Body of pancreas (tissue), 4 donors: Measurements from ENCODE around the gene ZNF473. TPM values are rescaled to one million over a fixed set of nuclear protein-coding genes. Genes with fewer than 3 reads are reported as not detected.
A peak's percentile ranks its signal among the peaks of the same experiment; 100 is the strongest.

Experiments used
- ATAC-seq: fragments of 150-250 bp; one replicate; pipeline ENCODE4 v1.9.1; 2016
- DNase-seq, 4 donors: peaks; one replicate each; pipeline ENCODE4 v3.0.0-alpha.2; 2019
- H3K27ac ChIP-seq, 4 donors: fragments of 200-600 bp; sonication (generic); 1 replicate in 3 of 4; 2 replicates in 1 of 4; pipeline versions ENCODE4 v1.5.1 to v1.6.1; 2016 to 2019; ENCODE audit warnings: mild to moderate bottlenecking in 1 of 4, mixed read lengths in 1 of 4, moderate library complexity in 1 of 4
- H3K27me3 ChIP-seq, 2 donors: fragments of 200-600 bp; sonication (generic); one replicate each; pipeline ENCODE4 v1.6.0; 2016; ENCODE audit warnings: mild to moderate bottlenecking in 1 of 2
- H3K36me3 ChIP-seq, 2 donors: fragments of 200-600 bp; sonication (generic); replicated peaks in 1 of 2; 2 replicates each; pipeline ENCODE4 v1.5.1; 2016; ENCODE audit warnings: low read depth in 2 of 2; ENCODE audit not compliant: insufficient read depth in 1 of 2
- H3K4me1 ChIP-seq: fragments of 200-600 bp; sonication (generic); one replicate; pipeline ENCODE4 v1.6.0; 2016
- H3K4me3 ChIP-seq, 2 donors: fragments of 200-600 bp; sonication (generic); 1 replicate in 1 of 2; 2 replicates in 1 of 2; pipeline ENCODE4 v1.5.1; 2016 to 2019
- H3K9me3 ChIP-seq, 3 donors: fragments of 200-600 bp; sonication (generic); 1 replicate in 2 of 3; 2 replicates in 1 of 3; pipeline ENCODE4 v1.5.1; 2016
- CTCF ChIP-seq, 7 experiments: fragments of 450-650 bp in 4 of 7; fragments of 200-600 bp in 3 of 7; sonication (generic) in 3 of 7; IDR thresholded peaks; one replicate each; pipeline ENCODE4 v1.5.1; 2016 to 2019; ENCODE audit warnings: antibody characterized with exemption in 7 of 7
- POLR2A ChIP-seq, 3 donors: fragments of 450-650 bp; IDR thresholded peaks; one replicate each; pipeline ENCODE4 v1.6.1; 2016; ENCODE audit warnings: antibody characterized with exemption in 3 of 3, mild to moderate bottlenecking in 2 of 3
- WGBS, 2 donors: methylation state at CpG; one replicate each; pipeline ENCODE4 v1.1.5; 2017; 5-methylcytosine and 5-hydroxymethylcytosine counted together
- intact Hi-C: fragments of 100-400 bp; cut with DNase I; formaldehyde crosslinking; loops from one replicate; pipeline ENCODE4 v1.15.1; 2023
- total RNA-seq, 2 donors: library from RNA; depleted of rRNA; stranded (reverse); fragments of >200 nt; gene quantifications; one replicate each; pipeline ENCODE4 v1.1.0, GENCODE V29; 2016

Gene ZNF473
- total RNA-seq, 2 donors from 2014 or later: 4.9 to 5.4 TPM

- Histone ChIP-seq H3K36me3 (peaks cover 0 to 17% of the 10 kb centered on the region in 2 donors), H3K4me1 (no peaks in the 10 kb centered on the region), H3K4me3 (no peak overlapping the region), H3K27me3 (no peaks in the 10 kb centered on the region), H3K27ac (no peak overlapping the region), H3K9me3 (no peaks in the 10 kb centered on the region)
- 85 to 93% methylated on average over 12 of the region's 12 CpGs for WGBS, 2 donors
- no peak for TF ChIP-seq POLR2A (IDR thresholded peaks at IDR 0.05)
- TF ChIP-seq CTCF (IDR thresholded peaks at IDR 0.05): no peak
- intact Hi-C loops: no loop called here
- no peak for ATAC-seq
- no peak for DNase-seq
Measured at GRCh38 chr19:50005428-50005827, 20.4 kb upstream of the ZNF473 start.

- Histone ChIP-seq H3K36me3 (peaks cover 0 to 13% of the 10 kb centered on the region in 2 donors), H3K27me3 (no peaks in the 10 kb centered on the region), H3K9me3 (no peaks in the 10 kb centered on the region), H3K4me1 (no peaks in the 10 kb centered on the region), H3K4me3 (no peak overlapping the region), H3K27ac (no peak overlapping the region)
- no peak for ATAC-seq
- 88 to 93% methylated on average over 7 to 10 of the region's 10 CpGs for WGBS, 2 donors
- TF ChIP-seq POLR2A (IDR thresholded peaks at IDR 0.05): no peak
- TF ChIP-seq CTCF (IDR thresholded peaks at IDR 0.05): no peak
- intact Hi-C loops: no loop called here
- no peak for DNase-seq
Measured at GRCh38 chr19:50007170-50007569, 18.6 kb upstream of the ZNF473 start.

GRCh38 chr19:50007947-50008346 is 17.9 kb upstream of the ZNF473 start:
- Histone ChIP-seq H3K27ac (no peak overlapping the region), H3K27me3 (no peaks in the 10 kb centered on the region), H3K36me3 (peaks cover 0 to 13% of the 10 kb centered on the region in 2 donors), H3K4me3 (no peak overlapping the region), H3K4me1 (no peaks in the 10 kb centered on the region), H3K9me3 (no peaks in the 10 kb centered on the region)
- WGBS, 2 donors: 92 to 96% methylated on average over 2 of the region's 2 CpGs
- TF ChIP-seq CTCF (IDR thresholded peaks at IDR 0.05) (no peak), POLR2A (IDR thresholded peaks at IDR 0.05) (no peak)
- intact Hi-C loops: no loop called here
- ATAC-seq: no peak
- no peak for DNase-seq

GRCh38 chr19:50008532-50008931 is 17.3 kb upstream of the ZNF473 start:
- no peak overlapping the region for H3K4me3 ChIP-seq
- DNase-seq: peak in 1 of 4 donors; percentile 26
- no peak for TF ChIP-seq POLR2A (IDR thresholded peaks at IDR 0.05)
- no peak for TF ChIP-seq CTCF (IDR thresholded peaks at IDR 0.05)
- H3K27me3 ChIP-seq: no peaks in the 10 kb centered on the region
- peaks cover 0 to 11% of the 10 kb centered on the region in 2 donors for H3K36me3 ChIP-seq
- no peaks in the 10 kb centered on the region for H3K4me1 ChIP-seq
- intact Hi-C loops: no loop called here
- H3K27ac ChIP-seq: no peak overlapping the region
- 64 to 69% methylated on average over 10 of the region's 10 CpGs for WGBS, 2 donors
- no peaks in the 10 kb centered on the region for H3K9me3 ChIP-seq
- no peak for ATAC-seq

- H3K4me1 ChIP-seq: peaks cover 4% of the 10 kb centered on the region
- intact Hi-C loops: no loop called here
- H3K27me3 ChIP-seq: no peaks in the 10 kb centered on the region
- WGBS, 2 donors: 93 to 100% methylated on average over 1 of the region's 1 CpG
- DNase-seq: no peak
- TF ChIP-seq CTCF (IDR thresholded peaks at IDR 0.05) (no peak), POLR2A (IDR thresholded peaks at IDR 0.05) (no peak)
- no peak overlapping the region for H3K27ac ChIP-seq
- peaks cover 0 to 23% of the 10 kb centered on the region in 2 donors for H3K36me3 ChIP-seq
- no peak for ATAC-seq
- no peaks in the 10 kb centered on the region for H3K9me3 ChIP-seq
- no peak overlapping the region for H3K4me3 ChIP-seq
Measured at GRCh38 chr19:50016225-50016807, 9.5 kb upstream of the ZNF473 start.
